ENCODE results near the gene CACNG7.

CACNG7 gene

GRCh38 chr19:53989600-53990533 lies 80.8 kb downstream of the CACNG7 start:
- DNase-seq (ENCODE audit: low read depth): no peak
- TF ChIP-seq CTCF (IDR thresholded peaks at IDR 0.05; ENCODE audit: low read depth, low read length, missing control alignments): no peak
- no peak overlapping the region for H3K4me3 ChIP-seq (ENCODE audit: low read depth, low read length)

DNA sequence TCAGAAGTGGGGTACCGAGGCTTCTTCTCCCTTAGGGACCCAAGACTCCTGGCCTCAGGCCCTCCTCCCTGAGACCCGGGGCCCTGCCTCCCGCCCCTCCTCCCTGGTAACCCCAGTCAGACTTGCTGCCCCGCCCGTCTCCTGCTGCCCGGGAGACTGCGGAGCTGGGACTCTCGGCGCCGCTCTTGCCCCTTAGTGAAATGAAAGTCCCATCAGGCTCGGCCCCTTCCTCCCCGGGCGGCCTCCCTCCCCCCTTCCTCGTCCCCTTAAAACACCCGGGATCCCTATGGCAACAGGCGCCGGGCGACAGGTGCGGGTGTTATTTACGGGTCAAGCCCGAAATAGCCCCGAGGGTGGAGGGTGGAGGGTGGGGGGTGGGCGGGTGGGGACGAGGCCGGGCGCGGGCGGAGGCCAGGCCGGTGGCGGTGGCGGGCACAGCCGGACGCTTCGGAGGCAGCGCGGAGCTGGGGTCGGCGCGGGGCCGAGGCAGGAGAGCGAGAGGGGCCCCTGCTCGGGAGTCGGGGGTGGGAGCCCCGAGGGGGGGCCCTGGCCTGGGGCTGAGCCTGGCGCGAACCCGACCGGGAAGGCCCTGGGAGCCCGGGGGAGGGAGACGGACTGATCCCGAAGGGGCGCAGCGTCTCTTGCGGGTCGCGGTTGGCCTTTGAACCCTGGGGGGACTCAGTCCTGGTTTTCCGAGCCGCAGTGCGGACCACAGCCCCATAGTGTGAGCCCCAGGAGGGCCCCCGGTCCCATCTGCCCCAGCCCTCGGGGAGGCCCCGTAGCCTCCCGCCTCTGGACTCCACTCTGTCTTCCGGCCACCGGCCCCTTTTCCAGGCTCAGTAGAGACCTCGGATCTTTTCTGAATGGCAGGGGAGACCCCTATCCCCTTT lies 82.4 kb downstream of the CACNG7 start, which contains the start of gene CACNG6:
CACNG6 (plus strand) TSS at position 414 of the 890 bp plus-strand sequence. CDS start 1,241 bp downstream, outside the sequence.
- H3K4me3 ChIP-seq (ENCODE audit: low read depth, low read length): no peak within 1 kb of the TSS
- DNase-seq (ENCODE audit: low read depth): no peak
- no peak for TF ChIP-seq CTCF (IDR thresholded peaks at IDR 0.05; ENCODE audit: low read depth, low read length, missing control alignments)

GRCh38 chr19:53992211-53992610 lies 83.1 kb downstream of the CACNG7 start:
- no peak overlapping the region for H3K4me3 ChIP-seq (ENCODE audit: low read depth, low read length)
- no peak for DNase-seq (ENCODE audit: low read depth)
- TF ChIP-seq CTCF (IDR thresholded peaks at IDR 0.05; ENCODE audit: low read depth, low read length, missing control alignments): no peak

DNA sequence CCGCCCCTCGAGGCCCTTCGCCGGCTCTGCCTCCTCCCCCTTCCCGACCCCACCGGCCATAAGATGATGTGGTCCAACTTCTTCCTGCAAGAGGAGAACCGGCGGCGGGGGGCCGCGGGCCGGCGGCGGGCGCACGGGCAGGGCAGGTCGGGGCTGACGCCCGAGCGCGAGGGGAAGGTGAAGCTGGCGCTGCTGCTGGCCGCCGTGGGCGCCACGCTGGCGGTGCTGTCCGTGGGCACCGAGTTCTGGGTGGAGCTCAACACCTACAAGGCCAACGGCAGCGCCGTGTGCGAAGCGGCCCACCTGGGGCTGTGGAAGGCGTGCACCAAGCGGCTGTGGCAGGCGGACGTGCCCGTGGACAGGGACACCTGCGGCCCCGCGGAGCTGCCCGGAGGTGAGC lies 83.7 kb downstream of the CACNG7 start:
- no peak for DNase-seq (ENCODE audit: low read depth)
- no peak overlapping the region for H3K4me3 ChIP-seq (ENCODE audit: low read depth, low read length)
- no peak for TF ChIP-seq CTCF (IDR thresholded peaks at IDR 0.05; ENCODE audit: low read depth, low read length, missing control alignments)

- TF ChIP-seq CTCF (IDR thresholded peaks at IDR 0.05; ENCODE audit: low read depth, low read length, missing control alignments): no peak
- no peak overlapping the region for H3K4me3 ChIP-seq (ENCODE audit: low read depth, low read length)
- DNase-seq (ENCODE audit: low read depth): no peak
Observed at GRCh38 chr19:53993448-53993847, 84.4 kb downstream of the CACNG7 start.

All from GM12864 (cell line).